NCI-H1092 (cell line): ENCODE results near the gene ATP8A2.
A peak's percentile ranks its signal among the peaks of the same experiment; 100 is the strongest.

Experiments
- DNase-seq: peaks from one replicate; lab custom pipeline; 2025; lab: John Stamatoyannopoulos, UW

Gene ATP8A2

GRCh38 chr13:25384758-25385410, 13.1 kb downstream of the ATP8A2 start:
- no peak for DNase-seq

GRCh38 chr13:25391932-25392331, 20.2 kb downstream of the ATP8A2 start:
- no peak for DNase-seq

GRCh38 chr13:25394402-25395060, 22.8 kb downstream of the ATP8A2 start:
- DNase-seq: no peak

- no peak for DNase-seq
These were observed 26.0 kb downstream of the ATP8A2 start for GRCh38 chr13:25397763-25398162.

- DNase-seq: no peak
These were observed 29.2 kb downstream of the ATP8A2 start for GRCh38 chr13:25400925-25401324.

GRCh38 chr13:25401958-25402357, 30.2 kb downstream of the ATP8A2 start:
- no peak for DNase-seq

- peak; percentile 26 for DNase-seq
These were observed 34.6 kb downstream of the ATP8A2 start for GRCh38 chr13:25406377-25406776.

- no peak for DNase-seq
These were observed 38.2 kb downstream of the ATP8A2 start for GRCh38 chr13:25409938-25410337.

- no peak for DNase-seq
These were observed 43.5 kb downstream of the ATP8A2 start for GRCh38 chr13:25415241-25415640.

GRCh38 chr13:25417535-25417934, 45.8 kb downstream of the ATP8A2 start:
- no peak for DNase-seq

GRCh38 chr13:25420161-25420560, 48.4 kb downstream of the ATP8A2 start:
- peak; percentile 72 for DNase-seq

- DNase-seq: no peak
These were observed 49.8 kb downstream of the ATP8A2 start for GRCh38 chr13:25421612-25422011.

GRCh38 chr13:25422153-25422552, 50.4 kb downstream of the ATP8A2 start:
- DNase-seq: peak; percentile 57

- no peak for DNase-seq
These were observed 52.1 kb downstream of the ATP8A2 start for GRCh38 chr13:25423831-25424230.

GRCh38 chr13:25429466-25429865, 57.7 kb downstream of the ATP8A2 start:
- no peak for DNase-seq

- no peak for DNase-seq
These were observed 60.9 kb downstream of the ATP8A2 start for GRCh38 chr13:25432691-25433090.

GRCh38 chr13:25440061-25440460, 68.3 kb downstream of the ATP8A2 start:
- DNase-seq: no peak

GRCh38 chr13:25446261-25446660, 74.5 kb downstream of the ATP8A2 start:
- no peak for DNase-seq

GRCh38 chr13:25447396-25447795, 75.6 kb downstream of the ATP8A2 start:
- DNase-seq: no peak

- no peak for DNase-seq
These were observed 82.1 kb downstream of the ATP8A2 start for GRCh38 chr13:25453850-25454365.

- DNase-seq: peak; percentile 39
These were observed 83.4 kb downstream of the ATP8A2 start for GRCh38 chr13:25455146-25455545.

GRCh38 chr13:25457566-25457965, 85.8 kb downstream of the ATP8A2 start:
- no peak for DNase-seq

GRCh38 chr13:25462301-25463125, 90.7 kb downstream of the ATP8A2 start:
- no peak for DNase-seq
